ENCODE measurements around the gene DPYSL3. TPM values are rescaled to one million over a fixed set of nuclear protein-coding genes. Genes with fewer than 3 reads are reported as not detected.
"Not testable (repeated sequence)": the region's sequence is repeated elsewhere in the genome, so short reads cannot be mapped to it uniquely, and the experiment has no call there.

The DPYSL3 gene
- 42.2 and 42.7 TPM in 2 replicates for total RNA-seq (2014; rRNA removed; shearing (Covaris generic))

DNA sequence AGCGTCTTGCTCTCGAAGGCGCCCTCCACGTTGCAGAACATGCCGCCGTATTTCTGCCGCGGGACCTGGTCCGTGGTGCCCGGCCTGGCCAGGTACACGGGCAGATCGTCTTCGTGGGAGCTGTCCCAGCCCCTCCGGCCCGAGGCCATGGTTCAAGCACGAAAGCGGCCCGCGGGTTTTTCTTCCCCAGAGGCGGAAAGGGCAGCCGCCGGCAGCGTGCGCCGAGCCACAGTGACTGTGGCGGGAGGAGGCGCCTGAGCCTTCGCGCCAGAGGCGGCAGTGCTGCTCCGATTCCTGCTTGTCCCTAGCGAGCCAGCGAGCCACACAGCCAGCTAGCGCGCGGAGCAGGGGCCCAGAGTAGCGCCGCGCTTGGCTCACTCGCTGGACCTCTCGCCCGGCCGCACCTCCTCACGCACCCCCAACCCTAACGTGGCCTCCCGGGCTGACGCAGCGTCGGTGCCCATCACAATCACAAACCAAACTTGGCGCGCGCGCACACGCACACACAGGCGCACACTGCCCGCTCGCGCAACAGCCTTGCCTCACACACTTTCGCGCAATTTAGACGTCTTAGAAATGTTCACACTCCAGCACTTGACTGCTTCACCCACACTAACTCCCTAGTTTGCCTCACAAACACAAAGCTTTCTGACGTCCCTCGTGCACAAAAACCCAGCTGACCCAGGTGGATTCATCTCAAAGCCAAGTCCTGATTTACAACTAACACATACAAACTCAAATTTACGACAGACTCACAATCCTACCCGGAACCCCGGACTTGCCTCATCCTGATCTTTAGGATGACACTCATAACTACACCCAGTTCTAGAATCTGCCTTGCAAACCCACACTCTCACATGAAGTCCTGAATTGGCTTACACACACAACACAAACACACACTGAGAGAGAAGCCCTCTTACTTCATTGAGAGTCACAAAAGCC lies at the start of gene DPYSL3:
Gene DPYSL3 (minus strand): TSS at position 359 of the 942 bp plus-strand sequence. CDS start 210 bp downstream, at position 149.
- no peaks in the 10 kb centered on the region for H3K9me3 ChIP-seq (replicated peaks)
- DNase-seq, result peak; percentile 87 to 88
- H3K27ac ChIP-seq, result peak within 1 kb of the TSS; percentile 53
- H3K27me3 ChIP-seq, result no peaks in the 10 kb centered on the region
- peaks cover 4% of the 10 kb centered on the region; the same call in 1 of the 2 replicates for H3K4me1 ChIP-seq
- H3K36me3 ChIP-seq, result no peaks in the 10 kb centered on the region
- H3K4me3 ChIP-seq, result peak within 1 kb of the TSS; percentile 73

DNA sequence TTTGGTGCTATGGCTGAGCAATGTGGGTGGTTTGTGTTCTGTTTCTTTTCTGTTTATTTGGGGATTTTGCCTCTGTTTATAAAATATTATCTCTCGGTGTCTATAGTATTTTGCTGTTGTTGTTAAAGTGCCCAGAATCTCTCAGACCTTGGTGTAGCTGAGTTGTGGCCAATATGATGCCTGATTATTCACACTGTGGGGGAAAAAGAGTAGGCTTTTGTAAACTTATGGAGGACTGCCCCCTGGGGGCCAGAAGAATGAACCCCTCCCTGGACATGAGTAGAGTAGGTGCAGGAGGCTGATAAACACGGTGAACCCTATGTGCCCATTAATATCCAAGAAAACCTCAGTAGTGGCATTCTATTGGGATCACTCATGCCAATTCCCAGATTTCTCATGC lies 49.0 kb upstream of the DPYSL3 start:
- Histone ChIP-seq H3K27ac (no peak overlapping the region), H3K9me3 (replicated peaks) (no peaks in the 10 kb centered on the region), H3K4me1 (0 out of 2 replicates have a peak, but pooled peaks cover 6% of the 10 kb centered on the region), H3K27me3 (0 out of 2 replicates have a peak, but pooled peaks cover 5% of the 10 kb centered on the region), H3K4me3 (no peak overlapping the region), H3K36me3 (no peaks in the 10 kb centered on the region)
- DNase-seq, result peak; percentile 68 to 86

DNA sequence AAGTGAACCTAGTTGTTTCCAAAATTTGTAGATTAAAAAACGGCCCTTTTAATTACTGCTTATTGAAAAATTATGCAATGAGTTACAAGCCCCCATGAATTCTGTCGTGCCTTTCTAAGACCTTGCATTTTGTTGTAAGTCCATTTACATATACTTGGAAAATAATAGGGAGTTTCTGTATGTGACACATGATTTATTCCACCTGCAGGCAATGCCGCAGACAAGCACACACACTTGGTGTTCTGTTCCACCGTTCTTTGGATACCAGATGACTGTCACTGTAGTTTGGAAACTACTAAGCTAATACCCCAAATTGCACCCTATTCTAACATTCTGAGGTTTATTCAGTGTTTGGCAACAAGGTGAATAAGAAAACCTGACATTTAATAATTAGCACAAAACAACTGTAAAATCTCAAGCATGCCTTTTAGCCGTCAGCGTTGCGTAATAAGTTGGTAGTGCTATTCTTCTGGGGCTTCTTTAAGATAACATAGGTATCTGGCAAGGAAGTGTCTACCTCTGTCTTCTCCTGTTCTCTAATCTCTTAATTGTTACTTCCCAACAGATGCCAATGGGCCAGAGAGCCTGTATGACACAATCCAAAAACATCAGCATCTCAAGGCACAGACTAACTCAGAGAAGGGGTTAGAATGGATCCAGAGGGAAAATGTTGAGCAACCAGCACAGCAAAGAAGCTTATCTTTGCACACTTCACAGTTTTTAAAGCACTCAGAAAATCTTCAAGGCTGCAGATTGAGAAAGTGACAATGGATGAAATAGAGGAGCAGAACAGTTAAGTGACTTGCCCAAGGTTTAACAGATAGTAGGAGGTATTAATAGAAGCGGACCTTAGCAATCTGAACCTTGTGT lies 48.2 kb upstream of the DPYSL3 start:
- Histone ChIP-seq H3K4me1 (0 out of 2 replicates have a peak, but pooled peaks cover 6% of the 10 kb centered on the region), H3K36me3 (no peaks in the 10 kb centered on the region), H3K27me3 (0 out of 2 replicates have a peak, but pooled peaks cover 5% of the 10 kb centered on the region), H3K4me3 (no peak overlapping the region), H3K27ac (no peak overlapping the region), H3K9me3 (replicated peaks) (no peaks in the 10 kb centered on the region)
- DNase-seq, result peak in 1 of 2 experiments; percentile 11

DNA sequence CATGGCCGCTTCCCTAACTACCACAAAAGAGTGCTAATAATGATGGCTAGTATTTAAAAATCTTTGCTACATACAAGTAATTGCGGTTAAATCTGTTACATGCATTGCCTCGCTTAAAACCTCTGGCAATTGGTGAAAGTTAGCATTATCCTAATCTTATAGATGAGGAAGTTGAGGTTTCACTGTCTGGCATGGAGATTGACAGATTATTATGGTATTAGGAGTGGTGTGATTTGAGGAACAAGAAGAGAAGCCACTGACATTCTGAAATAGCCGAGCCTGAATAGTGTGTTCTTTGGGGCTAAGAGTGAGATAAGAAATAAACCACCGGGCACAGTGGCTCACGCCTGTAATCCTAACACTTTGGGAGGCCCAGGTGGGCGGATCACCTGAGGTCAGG lies 45.3 kb upstream of the DPYSL3 start:
- Histone ChIP-seq H3K27me3 (0 out of 2 replicates have a peak, but pooled peaks cover 5% of the 10 kb centered on the region), H3K9me3 (replicated peaks) (no peaks in the 10 kb centered on the region), H3K27ac (no peak overlapping the region), H3K4me3 (no peak overlapping the region), H3K36me3 (no peaks in the 10 kb centered on the region), H3K4me1 (0 out of 2 replicates have a peak, but pooled peaks cover 6% of the 10 kb centered on the region)
- no peak for DNase-seq

DNA sequence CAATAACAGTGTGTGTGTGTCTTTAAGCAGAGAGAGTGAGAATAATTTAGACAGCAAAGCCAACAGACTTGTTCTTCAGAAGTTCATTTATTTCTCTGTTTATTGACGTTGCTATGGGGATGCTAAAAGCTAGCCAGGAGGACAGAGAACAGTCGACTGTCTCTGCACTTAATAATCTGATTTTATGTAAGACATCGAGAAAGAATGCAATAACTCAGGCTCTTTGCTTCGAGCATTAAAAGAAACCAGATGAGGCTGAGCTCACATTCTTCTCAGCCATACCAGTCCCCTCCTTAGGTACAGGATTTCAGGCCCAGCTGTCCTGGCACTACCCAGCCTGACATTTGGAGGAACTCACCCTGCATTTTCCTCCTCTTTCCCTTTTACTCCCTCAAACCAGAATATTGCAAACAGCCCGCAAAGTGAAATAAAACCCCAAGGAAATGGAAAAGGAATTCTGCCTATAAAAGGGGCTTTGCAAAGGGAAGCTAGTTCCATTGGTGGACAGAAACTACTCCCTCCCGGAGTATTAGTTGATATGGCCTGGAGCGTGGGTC lies 44.5 kb upstream of the DPYSL3 start:
- Histone ChIP-seq H3K4me3 (0 out of 2 replicates have a peak overlapping the region, but pooled peaks have one; percentile 5), H3K9me3 (replicated peaks) (no peaks in the 10 kb centered on the region), H3K36me3 (no peaks in the 10 kb centered on the region), H3K27ac (no peak overlapping the region), H3K4me1 (0 out of 2 replicates have a peak, but pooled peaks cover 6% of the 10 kb centered on the region), H3K27me3 (0 out of 2 replicates have a peak, but pooled peaks cover 5% of the 10 kb centered on the region)
- DNase-seq, result peak in 1 of 2 experiments; percentile 51

DNA sequence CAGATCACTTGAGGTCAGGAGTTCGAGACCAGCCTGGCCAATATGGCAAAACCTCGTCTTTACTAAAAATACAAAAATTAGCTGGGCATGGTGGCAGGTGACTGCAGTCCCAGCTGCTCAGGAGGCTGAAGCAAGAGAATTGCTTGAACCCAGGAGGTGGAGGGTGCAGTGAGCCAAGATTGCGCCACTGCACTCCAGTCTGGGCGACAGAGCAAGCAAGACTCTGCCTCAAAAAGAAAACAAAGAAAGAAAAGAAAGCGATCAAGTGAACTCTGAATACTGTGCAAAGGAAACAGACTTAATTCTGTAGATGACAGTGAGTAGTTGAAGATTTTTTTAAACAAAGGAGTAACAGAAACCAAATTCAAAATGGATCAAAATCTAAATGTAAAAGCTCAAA lies 43.9 kb upstream of the DPYSL3 start:
- H3K27me3 ChIP-seq; H3K4me3 ChIP-seq; H3K27ac ChIP-seq; DNase-seq; H3K4me1 ChIP-seq; H3K36me3 ChIP-seq; H3K9me3 ChIP-seq (replicated peaks): not testable (repeated sequence)

DNA sequence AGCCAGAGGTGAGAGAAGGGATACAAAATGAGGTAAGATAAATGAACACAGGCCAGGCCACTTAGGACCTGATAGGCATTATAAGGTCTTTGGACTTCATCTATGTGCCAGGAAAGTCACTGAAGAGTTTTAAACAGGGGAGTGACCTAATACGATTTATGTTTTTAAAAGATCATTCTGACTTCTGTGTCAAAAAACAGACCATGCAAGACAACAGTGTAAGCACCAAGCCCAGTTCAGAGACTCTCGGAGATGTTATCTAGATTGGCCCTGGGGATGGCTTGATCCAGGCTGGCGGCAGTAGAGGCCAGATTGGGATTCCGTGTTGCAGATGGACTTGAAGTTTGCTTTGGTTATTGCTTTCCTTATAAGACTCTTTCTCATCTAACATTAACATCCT lies 43.0 kb upstream of the DPYSL3 start:
- Histone ChIP-seq H3K27me3 (no peaks in the 10 kb centered on the region), H3K27ac (no peak overlapping the region), H3K4me3 (no peak overlapping the region), H3K4me1 (no peaks in the 10 kb centered on the region), H3K36me3 (no peaks in the 10 kb centered on the region), H3K9me3 (replicated peaks) (no peaks in the 10 kb centered on the region)
- DNase-seq, result no peak

DNA sequence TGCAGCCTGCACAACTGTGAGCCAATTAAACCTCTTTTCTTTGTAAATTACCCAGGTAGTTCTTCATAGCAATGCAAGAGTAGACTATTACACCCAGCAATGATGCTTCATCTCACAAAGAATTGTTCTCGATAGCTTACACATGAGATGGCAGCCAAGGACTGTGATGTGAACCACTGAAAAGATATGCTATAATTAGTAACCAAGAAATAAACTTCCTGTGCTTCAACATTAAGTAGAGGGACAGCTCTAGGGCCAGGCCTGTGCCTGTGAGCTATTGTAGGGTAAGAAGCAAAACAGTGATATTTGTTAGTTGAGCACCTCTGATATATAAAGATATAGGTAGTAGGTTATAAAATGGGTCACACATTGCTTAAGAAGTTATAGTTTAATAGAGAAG lies 41.8 kb upstream of the DPYSL3 start:
- H3K36me3 ChIP-seq, result no peaks in the 10 kb centered on the region
- no peaks in the 10 kb centered on the region for H3K4me1 ChIP-seq
- H3K27me3 ChIP-seq, result no peaks in the 10 kb centered on the region
- H3K4me3 ChIP-seq, result no peak overlapping the region
- H3K27ac ChIP-seq, result no peak overlapping the region
- DNase-seq, result no peak
- no peaks in the 10 kb centered on the region for H3K9me3 ChIP-seq (replicated peaks)

DNA sequence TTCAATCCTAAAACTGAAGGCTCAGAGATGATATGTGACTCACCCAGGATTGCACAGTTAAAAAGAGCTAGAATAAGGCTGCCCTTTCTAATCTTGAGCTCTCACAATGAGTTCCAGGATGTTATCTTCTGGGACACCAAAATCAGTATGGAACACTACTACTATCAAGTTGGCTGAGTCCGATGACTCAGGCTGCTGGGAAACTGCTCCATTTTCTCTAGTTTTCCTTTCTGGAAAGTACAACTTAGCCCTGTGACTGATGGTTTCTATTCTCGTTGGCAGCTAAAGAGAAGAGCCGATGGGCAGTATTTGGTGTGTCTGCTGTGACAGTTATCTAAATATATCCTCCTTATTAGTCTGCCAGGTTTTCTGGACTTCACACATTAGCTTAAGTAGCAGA lies 37.9 kb upstream of the DPYSL3 start:
- DNase-seq, result no peak
- Histone ChIP-seq H3K27ac (no peak overlapping the region), H3K4me3 (no peak overlapping the region), H3K27me3 (no peaks in the 10 kb centered on the region), H3K4me1 (no peaks in the 10 kb centered on the region), H3K9me3 (replicated peaks) (no peaks in the 10 kb centered on the region), H3K36me3 (no peaks in the 10 kb centered on the region)

DNA sequence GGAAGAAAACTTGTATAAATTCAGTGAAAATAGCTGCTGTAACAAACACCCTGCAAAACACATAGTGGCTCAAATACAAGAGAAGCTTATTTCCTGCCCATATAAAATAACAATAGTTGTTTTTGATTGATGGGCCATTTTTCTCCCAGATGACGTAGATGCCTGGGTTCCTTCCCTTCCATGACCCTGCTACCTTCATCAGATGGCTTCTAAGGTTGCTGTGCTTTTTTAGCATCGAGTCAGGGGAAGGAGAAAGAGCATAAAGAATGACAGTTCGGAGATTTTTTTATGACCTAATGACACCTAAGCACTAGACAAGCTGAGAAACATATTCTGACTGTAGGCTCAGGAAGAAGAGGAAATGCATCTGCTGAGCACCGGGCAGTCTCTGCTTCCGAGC lies 34.7 kb upstream of the DPYSL3 start:
- no peaks in the 10 kb centered on the region for H3K36me3 ChIP-seq
- H3K4me3 ChIP-seq, result no peak overlapping the region
- no peak for DNase-seq
- no peaks in the 10 kb centered on the region for H3K9me3 ChIP-seq (replicated peaks)
- no peak overlapping the region for H3K27ac ChIP-seq
- H3K4me1 ChIP-seq, result no peaks in the 10 kb centered on the region
- H3K27me3 ChIP-seq, result no peaks in the 10 kb centered on the region

DNA sequence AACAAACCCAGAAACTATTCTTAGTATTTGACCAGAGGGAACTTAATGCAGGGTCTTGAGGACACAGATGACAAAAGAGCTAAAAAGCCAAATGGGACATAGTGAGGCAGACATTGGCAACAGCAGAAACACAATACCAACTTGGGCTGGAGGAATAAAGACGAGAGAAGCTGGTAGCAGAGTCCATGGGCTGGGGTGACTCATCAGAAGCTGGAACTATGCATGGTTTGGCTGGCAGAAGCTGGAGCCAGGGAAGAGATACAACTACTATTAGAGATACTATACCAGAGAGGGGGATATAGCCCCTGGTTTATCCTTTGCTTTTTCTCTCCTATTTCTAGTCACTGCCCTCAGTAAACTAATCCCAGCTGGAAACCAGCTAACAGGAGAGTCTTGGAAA lies 29.2 kb upstream of the DPYSL3 start:
- DNase-seq, result peak in 1 of 2 experiments; percentile 22

DNA sequence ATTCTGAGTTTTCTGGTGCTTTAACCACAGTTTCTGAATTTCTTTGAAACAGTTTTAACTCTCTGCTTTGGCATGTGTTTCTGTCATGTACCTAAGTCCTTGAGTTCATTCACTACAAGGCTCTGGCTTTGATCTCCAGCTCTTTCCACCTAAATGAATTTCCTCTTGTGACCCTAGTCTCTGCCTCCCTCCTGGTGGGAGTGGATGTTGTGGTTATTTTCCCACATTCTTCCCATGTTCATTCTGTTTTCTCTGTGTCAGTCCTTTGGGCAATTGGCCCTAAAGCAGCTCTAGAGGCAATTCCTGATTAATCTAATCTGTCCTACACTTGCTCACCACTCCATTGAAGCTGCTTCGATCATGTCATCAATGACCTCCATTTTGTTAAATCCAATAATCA lies 28.4 kb upstream of the DPYSL3 start:
- no peak for DNase-seq
- no peaks in the 10 kb centered on the region for H3K27me3 ChIP-seq
- H3K36me3 ChIP-seq, result no peaks in the 10 kb centered on the region
- no peaks in the 10 kb centered on the region for H3K9me3 ChIP-seq (replicated peaks)
- H3K4me3 ChIP-seq, result no peak overlapping the region
- H3K27ac ChIP-seq, result no peak overlapping the region
- peaks cover 32% of the 10 kb centered on the region for H3K4me1 ChIP-seq

More for the DNA sequence above, 29.2 kb upstream of the DPYSL3 start:
- Histone ChIP-seq H3K9me3 (replicated peaks) (no peaks in the 10 kb centered on the region), H3K4me3 (no peak overlapping the region), H3K36me3 (no peaks in the 10 kb centered on the region), H3K27ac (no peak overlapping the region), H3K4me1 (peaks cover 32% of the 10 kb centered on the region), H3K27me3 (no peaks in the 10 kb centered on the region)

DNA sequence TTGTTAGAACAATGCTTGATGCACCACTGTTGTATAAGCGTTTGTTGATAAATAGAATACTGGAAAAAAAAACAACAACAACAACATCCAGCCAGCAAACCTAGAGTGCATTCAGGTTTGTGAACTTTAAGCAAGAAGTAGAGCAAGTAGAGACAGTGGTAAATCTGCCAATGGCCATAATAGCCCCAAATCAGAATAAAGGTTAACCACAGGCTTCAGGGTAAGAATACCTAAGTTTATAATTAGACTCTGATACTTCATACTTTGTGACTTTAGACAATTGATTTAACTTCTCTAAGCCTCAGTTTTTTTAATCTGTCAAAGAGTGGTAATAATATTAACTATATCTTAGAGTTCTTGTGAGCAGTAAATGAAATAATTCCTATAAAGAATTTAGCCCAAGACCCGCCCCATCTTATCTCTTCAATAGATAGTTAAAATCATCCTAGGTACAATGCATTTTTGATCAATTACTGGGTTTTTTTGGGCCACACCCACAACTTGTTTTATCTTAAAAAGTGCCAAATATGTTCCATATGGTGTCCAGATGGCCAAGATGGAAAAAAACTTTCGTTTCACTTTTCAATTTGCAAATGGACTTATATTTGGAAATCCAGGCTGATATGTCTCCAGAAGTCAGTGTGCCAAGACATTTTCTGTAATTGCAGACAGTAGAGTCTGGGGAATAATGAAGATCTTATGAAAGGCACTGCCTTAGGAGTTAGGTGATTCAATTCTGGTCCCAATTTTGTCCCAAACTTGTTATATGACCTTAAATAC lies 24.5 kb upstream of the DPYSL3 start:
- no peaks in the 10 kb centered on the region for H3K27me3 ChIP-seq
- no peaks in the 10 kb centered on the region for H3K36me3 ChIP-seq
- H3K4me3 ChIP-seq, result no peak overlapping the region
- H3K9me3 ChIP-seq (replicated peaks), result no peaks in the 10 kb centered on the region
- H3K4me1 ChIP-seq, result peaks cover 58% of the 10 kb centered on the region
- DNase-seq, result no peak
- H3K27ac ChIP-seq, result peak overlapping the region; percentile 81

DNA sequence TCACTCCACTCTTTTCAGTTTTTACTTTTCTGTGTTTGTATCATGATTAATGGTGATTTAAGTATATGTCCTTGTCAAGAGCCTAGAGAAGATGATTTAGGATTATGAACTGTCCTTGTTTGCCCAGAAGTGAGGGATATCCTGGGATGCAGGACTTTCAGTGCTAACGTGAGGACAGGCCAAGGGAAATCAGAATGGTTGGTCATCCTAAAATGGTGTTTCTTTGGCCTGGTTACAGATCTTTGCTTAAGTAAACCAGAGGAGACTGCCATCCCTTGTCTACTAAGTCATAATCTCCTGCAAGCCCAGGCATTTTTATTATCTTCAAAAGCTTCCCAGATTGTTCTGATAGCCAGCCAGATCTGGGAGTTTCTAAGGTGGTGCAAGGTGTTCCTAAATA lies 22.3 kb upstream of the DPYSL3 start:
- Histone ChIP-seq H3K4me1 (peaks cover 51% of the 10 kb centered on the region), H3K27ac (no peak overlapping the region), H3K4me3 (no peak overlapping the region), H3K27me3 (no peaks in the 10 kb centered on the region), H3K36me3 (no peaks in the 10 kb centered on the region), H3K9me3 (replicated peaks) (no peaks in the 10 kb centered on the region)
- DNase-seq, result no peak

Data from SJCRH30 (cell line).